Measurements from ENCODE around the gene MARCKSL1.

The MARCKSL1 gene

GRCh38 chr1:32335790-32336590 is at the start of gene MARCKSL1:
Gene MARCKSL1, minus strand, starts transcription at chr1:32336233. Its CDS starts 200 bp downstream, at chr1:32336033.
- no peak for TF ChIP-seq CTCF (conservative IDR thresholded peaks at IDR 0.05)
- peak within 1 kb of the TSS; percentile 92 for H3K27ac ChIP-seq

GRCh38 chr1:32380057-32380456 is 44.0 kb upstream of the MARCKSL1 start:
- no peak overlapping the region for H3K27ac ChIP-seq
- TF ChIP-seq CTCF (conservative IDR thresholded peaks at IDR 0.05), result no peak

GRCh38 chr1:32377541-32378220 is 41.6 kb upstream of the MARCKSL1 start:
- H3K27ac ChIP-seq, result no peak overlapping the region
- no peak for TF ChIP-seq CTCF (conservative IDR thresholded peaks at IDR 0.05)

- no peak overlapping the region for H3K27ac ChIP-seq
- TF ChIP-seq CTCF (conservative IDR thresholded peaks at IDR 0.05), result no peak
Observed at GRCh38 chr1:32376199-32376598, 40.2 kb upstream of the MARCKSL1 start.

GRCh38 chr1:32373996-32374592 is 38.1 kb upstream of the MARCKSL1 start:
- TF ChIP-seq CTCF (conservative IDR thresholded peaks at IDR 0.05), result no peak
- H3K27ac ChIP-seq, result no peak overlapping the region

GRCh38 chr1:32372149-32372756 is 36.2 kb upstream of the MARCKSL1 start:
- TF ChIP-seq CTCF (conservative IDR thresholded peaks at IDR 0.05), result no peak

More at GRCh38 chr1:32372149-32372756, 36.2 kb upstream of the MARCKSL1 start:
- no peak overlapping the region for H3K27ac ChIP-seq
